Measurements from ENCODE around the gene MIPOL1. TPM values are rescaled to one million over a fixed set of nuclear protein-coding genes. Genes with fewer than 3 reads are reported as not detected.
A peak's percentile ranks its signal among the peaks of the same experiment; 100 is the strongest.

Gene MIPOL1
- total and polyA plus RNA-seq, 2 of the 13 experiments (the other 11 are each of a cell fraction or from before 2014, with no cell fraction given) = 8.6 to 34.2 TPM

GRCh38 chr14:37594971-37595808 is 397.5 kb downstream of the MIPOL1 start, which contains the start of the genes FOXA1 and TTC6 (continued):
- TF ChIP-seq HOMEZ (CRISPR knock-in tag; IDR thresholded peaks at IDR 0.05; ENCODE audit: low read depth) (no peak; the same call in 1 of the 2 replicates), ZNF550 (CRISPR knock-in tag; IDR thresholded peaks at IDR 0.05; ENCODE audit: borderline replicate concordance) (peak; percentile 34; the same call in 1 of the 2 replicates), ZNF784 (CRISPR knock-in tag; IDR thresholded peaks at IDR 0.05; ENCODE audit: borderline replicate concordance) (0 out of 2 replicates have a peak, but pooled peaks have one; percentile 60), MYC (CRISPR knock-in tag; IDR thresholded peaks at IDR 0.05; ENCODE audit: borderline replicate concordance) (peak; percentile 72), ZIK1 (CRISPR knock-in tag; IDR thresholded peaks at IDR 0.05; ENCODE audit: borderline replicate concordance, low read depth) (peak; percentile 48; the same call in 1 of the 2 replicates), JDP2 (CRISPR knock-in tag; IDR thresholded peaks at IDR 0.05; ENCODE audit: borderline replicate concordance) (no peak), SMAD1 (CRISPR knock-in tag; IDR thresholded peaks at IDR 0.05; ENCODE audit: borderline replicate concordance, low read depth) (0 out of 2 replicates have a peak, but pooled peaks have one; percentile 15), NFAT5 (CRISPR knock-in tag; IDR thresholded peaks at IDR 0.05) (no peak), ZNF777 (CRISPR knock-in tag; IDR thresholded peaks at IDR 0.05) (peak; percentile 13), ZSCAN30 (CRISPR knock-in tag; IDR thresholded peaks at IDR 0.05) (0 out of 2 replicates have a peak, but pooled peaks have one; percentile 7), ETV6 (CRISPR knock-in tag; conservative IDR thresholded peaks at IDR 0.05) (peak; percentile 30), ZNF20 (CRISPR knock-in tag; IDR thresholded peaks at IDR 0.05) (peak; percentile 99), ZNF737 (CRISPR knock-in tag; IDR thresholded peaks at IDR 0.05; ENCODE audit: borderline replicate concordance) (no peak; the same call in 1 of the 2 replicates), ZBTB21 (CRISPR knock-in tag; IDR thresholded peaks at IDR 0.05) (no peak), ZNF570 (CRISPR knock-in tag; IDR thresholded peaks at IDR 0.05; ENCODE audit: borderline replicate concordance) (no peak), ZNF512B (CRISPR knock-in tag; IDR thresholded peaks at IDR 0.05; ENCODE audit: borderline replicate concordance) (no peak), TGIF2 (CRISPR knock-in tag; IDR thresholded peaks at IDR 0.05) (0 out of 2 replicates have a peak, but pooled peaks have one; percentile 20)
